Colonic mucosa (tissue), 4 donors: ENCODE measurements around the gene HYAL2. TPM values are rescaled to one million over a fixed set of nuclear protein-coding genes. Genes with fewer than 3 reads are reported as not detected.

Experiments used
- DNase-seq: peaks from one replicate; pipeline ENCODE4 v3.0.0-alpha.2; 2020
- H3K27ac ChIP-seq: fragments of 200-600 bp; one replicate; pipeline ENCODE4 v1.8.0; 2021
- H3K27me3 ChIP-seq: fragments of 200-600 bp; one replicate; pipeline ENCODE4 v1.8.0; 2021
- H3K36me3 ChIP-seq: fragments of 200-600 bp; one replicate; pipeline ENCODE4 v1.8.0; 2021
- H3K4me1 ChIP-seq: fragments of 200-600 bp; one replicate; pipeline ENCODE4 v1.8.0; 2021; ENCODE audit warnings: mild to moderate bottlenecking
- H3K4me3 ChIP-seq: fragments of 200-600 bp; one replicate; pipeline ENCODE4 v1.8.0; 2021
- H3K9ac ChIP-seq, 2 donors: one replicate each; pipeline ENCODE4 v1.7.0; 2013; ENCODE audit warnings: control low read depth in 2 of 2, low read depth in 2 of 2, low read length in 2 of 2
- H3K9me3 ChIP-seq: fragments of 200-600 bp; one replicate; pipeline ENCODE4 v1.8.0; 2021
- intact Hi-C: fragments of 100-400 bp; cut with DNase I; formaldehyde crosslinking; loops from one replicate; pipeline ENCODE4 v1.14.1; 2022
- total RNA-seq, 2 donors: library from RNA; stranded (reverse); fragmentation: NEBNext Ultra II Directional in 1 of 2; extraction: Animal tissue kit (Norgen Biotek cat#: 25700) in 1 of 2; gene quantifications; one replicate each; pipeline ENCODE4 v1.2.1, GENCODE V29; 2021
- TF ChIP-seq, protein P1 (sequence below): fragments of 200-600 bp; IDR thresholded peaks from one replicate; pipeline ENCODE4 v1.8.0; 2022; ENCODE audit warnings: antibody characterized with exemption, mild to moderate bottlenecking
- donor health status: healthy.
- donor health status: DM: no; HTN: no; CAD: no.
- donor health status: DM: no; HTN: no; CAD: no.

The HYAL2 gene
- total RNA-seq, 2 donors from 2014 or later, result 31.3 to 37.1 TPM

DNA sequence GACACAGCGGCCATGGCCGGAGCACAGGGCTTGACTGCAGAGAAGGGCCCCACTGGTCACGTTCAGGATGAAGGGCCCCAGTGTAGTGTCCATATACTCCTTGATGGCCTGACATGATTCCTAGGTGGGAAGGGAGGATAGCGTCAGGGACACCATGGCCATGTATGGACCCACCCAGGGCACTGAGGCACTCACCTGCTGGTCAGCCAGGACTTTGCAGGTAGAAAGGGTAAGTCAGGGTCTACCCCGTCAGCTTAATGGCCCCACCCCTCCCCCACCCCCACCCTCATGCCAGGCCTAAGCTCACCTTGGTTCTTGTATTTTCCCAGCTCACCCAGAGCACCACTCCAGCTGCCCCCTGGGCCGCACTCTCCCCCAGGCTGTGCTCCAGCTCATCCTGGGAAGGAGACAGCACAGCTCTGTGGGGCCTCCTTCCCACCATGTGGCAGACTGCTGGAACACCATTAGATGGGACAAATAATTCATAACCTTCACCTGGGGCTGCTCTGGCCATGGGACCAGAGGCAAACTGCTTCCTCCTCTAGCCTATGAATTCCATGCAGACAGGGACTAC, 21.8 kb downstream of the HYAL2 start:
- H3K4me1 ChIP-seq, result peaks cover 15% of the 10 kb centered on the region
- H3K27ac ChIP-seq, result peak overlapping the region; percentile 91
- no peaks in the 10 kb centered on the region for H3K36me3 ChIP-seq
- H3K27me3 ChIP-seq, result no peaks in the 10 kb centered on the region
- peak overlapping the region; percentile 47 for H3K4me3 ChIP-seq
- peak overlapping the region; percentile 28 to 89 for H3K9ac ChIP-seq
- intact Hi-C loops, result no loop called here
- TF ChIP-seq, protein P1, sequence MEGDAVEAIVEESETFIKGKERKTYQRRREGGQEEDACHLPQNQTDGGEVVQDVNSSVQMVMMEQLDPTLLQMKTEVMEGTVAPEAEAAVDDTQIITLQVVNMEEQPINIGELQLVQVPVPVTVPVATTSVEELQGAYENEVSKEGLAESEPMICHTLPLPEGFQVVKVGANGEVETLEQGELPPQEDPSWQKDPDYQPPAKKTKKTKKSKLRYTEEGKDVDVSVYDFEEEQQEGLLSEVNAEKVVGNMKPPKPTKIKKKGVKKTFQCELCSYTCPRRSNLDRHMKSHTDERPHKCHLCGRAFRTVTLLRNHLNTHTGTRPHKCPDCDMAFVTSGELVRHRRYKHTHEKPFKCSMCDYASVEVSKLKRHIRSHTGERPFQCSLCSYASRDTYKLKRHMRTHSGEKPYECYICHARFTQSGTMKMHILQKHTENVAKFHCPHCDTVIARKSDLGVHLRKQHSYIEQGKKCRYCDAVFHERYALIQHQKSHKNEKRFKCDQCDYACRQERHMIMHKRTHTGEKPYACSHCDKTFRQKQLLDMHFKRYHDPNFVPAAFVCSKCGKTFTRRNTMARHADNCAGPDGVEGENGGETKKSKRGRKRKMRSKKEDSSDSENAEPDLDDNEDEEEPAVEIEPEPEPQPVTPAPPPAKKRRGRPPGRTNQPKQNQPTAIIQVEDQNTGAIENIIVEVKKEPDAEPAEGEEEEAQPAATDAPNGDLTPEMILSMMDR, result no peak
- DNase-seq, result no peak
- no peaks in the 10 kb centered on the region for H3K9me3 ChIP-seq

DNA sequence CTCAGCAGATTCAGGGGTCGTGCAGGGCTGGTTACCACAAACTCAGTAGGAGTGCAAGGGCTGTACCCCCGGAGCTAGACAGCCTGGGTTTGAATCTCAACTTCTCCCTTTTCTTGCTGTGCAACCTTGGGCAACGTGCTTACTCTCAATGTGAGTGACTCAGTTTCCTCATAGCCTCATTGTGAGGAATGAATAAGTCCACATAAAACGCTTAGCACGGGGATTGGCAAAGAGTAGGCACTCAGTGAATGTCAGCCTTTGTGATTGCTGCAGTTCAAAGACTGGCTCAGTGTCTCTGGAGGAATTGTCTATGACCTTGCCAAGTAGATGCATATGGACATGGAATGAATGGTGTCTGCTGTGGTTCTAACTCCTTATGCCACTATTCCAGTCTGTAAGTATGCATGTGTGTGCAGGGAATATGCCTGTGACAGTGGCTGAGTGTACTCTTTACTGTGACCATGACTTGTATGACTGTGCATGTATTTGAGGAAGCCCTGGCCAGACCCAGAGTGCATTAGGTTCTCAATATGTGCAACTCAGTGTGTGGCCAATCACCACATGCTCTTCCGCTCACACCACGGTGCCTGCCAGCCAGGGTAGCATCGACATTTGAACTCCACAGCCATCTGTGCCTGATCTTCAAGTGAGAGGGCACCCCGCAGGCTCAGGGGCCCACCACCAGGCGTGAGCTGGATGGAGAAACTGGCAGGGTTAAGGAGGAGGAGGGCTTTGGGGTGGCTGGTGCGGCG, 22.4 kb downstream of the HYAL2 start:
- peak overlapping the region; percentile 91 for H3K27ac ChIP-seq
- no peaks in the 10 kb centered on the region for H3K27me3 ChIP-seq
- intact Hi-C loops, result no loop called here
- H3K4me1 ChIP-seq, result peaks cover 15% of the 10 kb centered on the region
- peak overlapping the region; percentile 47 for H3K4me3 ChIP-seq
- H3K9me3 ChIP-seq, result no peaks in the 10 kb centered on the region
- peak overlapping the region; percentile 28 to 89 for H3K9ac ChIP-seq
- TF ChIP-seq, protein P1, result no peak
- H3K36me3 ChIP-seq, result no peaks in the 10 kb centered on the region
- peak; percentile 36 for DNase-seq

DNA sequence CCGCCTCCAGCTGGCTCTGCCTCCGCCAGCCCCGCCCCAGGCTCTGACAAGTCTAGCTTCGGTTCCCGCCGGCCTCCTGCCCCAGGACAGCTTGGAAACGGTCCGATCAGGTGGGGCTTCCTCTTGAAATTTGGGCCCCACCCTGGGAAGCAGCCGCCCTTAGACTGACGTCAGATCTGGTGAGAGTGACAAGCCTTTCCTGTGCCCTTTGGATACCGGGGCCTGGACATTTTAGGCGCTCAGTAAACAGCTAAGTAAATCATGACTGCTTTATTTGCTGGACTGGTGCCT, 23.0 kb downstream of the HYAL2 start:
- no peaks in the 10 kb centered on the region for H3K36me3 ChIP-seq
- intact Hi-C loops, result no loop called here
- peak overlapping the region; percentile 91 for H3K27ac ChIP-seq
- no peaks in the 10 kb centered on the region for H3K9me3 ChIP-seq
- peak overlapping the region; percentile 5 to 89 for H3K9ac ChIP-seq
- no peaks in the 10 kb centered on the region for H3K27me3 ChIP-seq
- TF ChIP-seq, protein P1, result no peak
- DNase-seq, result no peak
- H3K4me1 ChIP-seq, result peaks cover 15% of the 10 kb centered on the region
- peak overlapping the region; percentile 47 for H3K4me3 ChIP-seq

DNA sequence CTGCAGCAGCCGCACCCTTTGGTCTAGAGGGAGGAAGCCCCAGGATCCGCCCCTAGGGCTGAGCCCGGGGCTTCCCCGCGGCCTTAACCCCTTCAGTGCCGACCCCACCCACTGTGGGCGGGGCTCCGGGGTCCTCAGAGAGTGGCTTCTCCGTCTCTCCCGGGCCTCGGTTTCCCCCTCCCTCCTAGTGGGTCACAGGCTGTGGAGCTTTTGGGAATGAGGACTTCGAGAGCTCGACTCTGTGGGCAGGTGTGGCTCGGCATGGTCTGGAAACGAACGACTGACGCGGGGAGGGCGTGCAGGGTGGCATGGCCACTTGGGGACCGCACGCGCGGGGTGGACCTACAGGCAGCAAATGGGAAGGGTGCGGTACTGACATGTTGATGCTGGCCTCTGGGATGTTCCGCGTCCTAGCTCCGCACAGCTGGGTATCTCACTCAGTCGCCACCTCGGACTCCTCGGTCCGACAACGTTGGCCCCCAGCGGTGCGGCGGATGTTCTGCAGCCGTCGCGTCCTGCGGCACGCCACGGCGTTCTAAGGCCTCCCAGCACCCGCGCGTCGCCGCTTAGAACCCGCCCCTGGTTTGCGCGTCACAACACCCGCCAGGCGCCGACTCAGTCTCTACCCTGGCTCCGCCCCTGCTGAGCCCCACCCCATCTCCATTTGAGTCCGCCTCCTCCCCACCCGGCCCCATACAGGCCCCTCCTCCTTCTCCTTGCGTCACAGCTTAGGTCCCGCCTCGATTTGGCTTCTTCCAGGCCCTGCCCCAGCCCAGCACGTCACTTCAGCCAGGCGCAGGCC, 23.5 kb downstream of the HYAL2 start, which contains the start of the genes HYAL3 and NAA80:
TSS of gene HYAL3 (minus strand) at position 570 of the 802 bp plus-strand sequence. CDS start 3,803 bp downstream, outside the sequence.
TSS of gene NAA80 (minus strand) at position 570 of the 802 bp plus-strand sequence. CDS start 1,942 bp downstream, outside the sequence.
- Histone ChIP-seq H3K9me3 (no peaks in the 10 kb centered on the region), H3K36me3 (no peaks in the 10 kb centered on the region), H3K9ac (peak within 1 kb of the TSS; percentile 91 to 97), H3K4me1 (peaks cover 15% of the 10 kb centered on the region), H3K27ac (peak within 1 kb of the TSS; percentile 91), H3K4me3 (peak within 1 kb of the TSS; percentile 47), H3K27me3 (no peaks in the 10 kb centered on the region)
- TF ChIP-seq, protein P1, result peak; percentile 25
- peak; percentile 100 for DNase-seq
- intact Hi-C loops, result no loop called here

DNA sequence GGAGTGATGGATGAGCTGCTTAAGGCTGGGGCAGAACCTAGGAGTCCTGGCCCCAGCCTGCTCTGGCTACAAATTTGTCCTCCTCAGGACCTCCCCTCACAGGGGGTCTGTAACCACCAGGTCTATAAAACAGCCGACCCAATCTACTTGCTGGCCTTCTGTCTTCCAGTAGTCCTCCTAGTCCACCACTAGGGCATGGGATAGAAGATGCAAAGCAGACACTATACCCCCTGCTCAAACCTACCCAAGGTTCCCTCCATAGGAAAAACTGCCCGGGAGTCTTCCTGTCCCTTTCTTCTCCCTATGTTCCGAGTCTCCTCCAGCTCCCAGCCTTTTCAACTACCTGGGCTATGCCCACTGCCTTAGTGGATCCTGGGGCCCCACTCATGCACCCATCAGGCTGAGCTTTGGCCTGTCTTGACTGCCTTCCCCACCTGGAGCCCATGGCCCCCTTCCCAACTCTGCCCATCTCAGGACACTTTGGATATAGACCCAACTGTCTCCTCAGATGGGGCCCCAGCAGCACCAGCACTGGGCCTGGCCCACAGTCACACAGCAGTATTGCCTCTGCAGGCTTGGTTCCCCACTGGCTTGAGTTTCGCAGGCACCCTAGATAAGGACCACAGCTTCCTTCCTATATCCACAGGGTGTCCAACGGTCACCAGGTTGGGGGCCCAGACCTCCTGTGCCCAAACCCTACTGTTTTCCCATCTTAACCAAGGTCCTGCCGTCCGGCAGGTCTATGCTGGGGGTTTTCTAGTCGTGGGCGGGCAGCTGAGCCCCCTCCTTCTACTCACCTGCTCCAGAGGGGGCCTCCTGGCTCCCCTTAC, 24.4 kb downstream of the HYAL2 start:
- Histone ChIP-seq H3K9ac (peak overlapping the region; percentile 91 to 97), H3K4me1 (peaks cover 15% of the 10 kb centered on the region), H3K27me3 (no peaks in the 10 kb centered on the region), H3K36me3 (no peaks in the 10 kb centered on the region), H3K9me3 (no peaks in the 10 kb centered on the region), H3K4me3 (peak overlapping the region; percentile 47), H3K27ac (peak overlapping the region; percentile 88)
- intact Hi-C loops, result no loop called here
- TF ChIP-seq, protein P1, result no peak
- DNase-seq, result peak; percentile 37
